Measurements from ENCODE around the gene CERS6. TPM values are rescaled to one million over a fixed set of nuclear protein-coding genes. Genes with fewer than 3 reads are reported as not detected.

The CERS6 gene
- total and polyA plus RNA-seq, 2 of the 8 experiments (the other 6 are each of a cell fraction or from before 2014, with no cell fraction given): 6.8 to 28.2 TPM

GRCh38 chr2:168773719-168774521 is 317.8 kb downstream of the CERS6 start:
- Histone ChIP-seq H2BK15ac (ENCODE audit: low read length) (no peak overlapping the region), H3K79me2 (ENCODE audit: control insufficient read depth in 1 of 2, insufficient read depth in 2 of 2, low read length in 2 of 2) (no peaks in the 10 kb centered on the region), H3K9ac (replicated peaks in 1 of 4; ENCODE audit: extremely low read depth in 1 of 4, low read depth in 3 of 4, low read length in 3 of 4) (no peak overlapping the region), H3K4me1 (replicated peaks in 1 of 4; ENCODE audit: control insufficient read depth in 3 of 4, insufficient read depth in 4 of 4, low read length in 3 of 4) (no peaks in the 10 kb centered on the region), H4K5ac (ENCODE audit: insufficient read length, low read depth, low read length) (no peak overlapping the region), H2AK5ac (ENCODE audit: low read depth, low read length) (no peak overlapping the region), H2BK12ac (ENCODE audit: low read depth, low read length) (no peak overlapping the region), H2BK20ac (ENCODE audit: low read length) (no peak overlapping the region), H3K23ac (ENCODE audit: insufficient read length) (no peak overlapping the region), H4K20me1 (replicated peaks in 1 of 2; ENCODE audit: control insufficient read depth in 1 of 2, insufficient read depth in 2 of 2, low read length in 2 of 2) (no peaks in the 10 kb centered on the region), H3K36me3 (ENCODE audit: control insufficient read depth in 2 of 4, insufficient read depth in 4 of 4, low read length in 3 of 4) (peaks cover 0 to 6% (median 3%) of the 10 kb centered on the region in 4 experiments; a peak in 5 of 8 replicates), H3K27me3 (replicated peaks in 1 of 4; ENCODE audit: control insufficient read depth in 3 of 4, extremely low read depth in 1 of 4, insufficient read depth in 3 of 4, low read length in 3 of 4) (no peaks in the 10 kb centered on the region), H3K4ac (replicated peaks; ENCODE audit: insufficient read length, low read depth, low read length) (no peak overlapping the region), H3K4me2 (ENCODE audit: insufficient read depth in 1 of 2, low read depth in 2 of 2, low read length in 2 of 2) (no peak overlapping the region), H3K9me3 (ENCODE audit: insufficient read depth in 2 of 2, low read depth in 1 of 2, low read length in 1 of 2) (peaks cover 0 to 4% of the 10 kb centered on the region in 2 experiments; a peak in 1 of 4 replicates), H2AFZ (ENCODE audit: low read length) (no peak overlapping the region), H3K18ac (ENCODE audit: extremely low read depth, low read length) (no peak overlapping the region), H3K27ac (ENCODE audit: low read depth, low read length) (no peak overlapping the region), H2BK5ac (ENCODE audit: low read depth, low read length) (no peak overlapping the region), H3K4me3 (ENCODE audit: extremely low read depth in 1 of 4, insufficient read depth in 2 of 4, low read depth in 3 of 4, low read length in 4 of 4) (no peak overlapping the region), H2BK120ac (replicated peaks; ENCODE audit: low read depth, low read length) (no peak overlapping the region), H4K91ac (replicated peaks; ENCODE audit: insufficient read length, low read length) (no peak overlapping the region), H4K8ac (ENCODE audit: extremely low read depth, insufficient read depth, low read length) (no peak overlapping the region), H3K14ac (ENCODE audit: insufficient read length) (no peak overlapping the region), H3K23me2 (ENCODE audit: low read depth, low read length) (no peaks in the 10 kb centered on the region), H3K56ac (replicated peaks; ENCODE audit: insufficient read length, low read depth, low read length) (no peak overlapping the region), H3K79me1 (ENCODE audit: low read depth, low read length) (no peaks in the 10 kb centered on the region)
- POLR2A ChIA-PET (ENCODE audit: partially characterized antibody): no interaction called here
- 74% methylated on average over 9 of the region's 9 CpGs; no CpG with 5 or more reads in 1 of the 2 experiments for WGBS, 2 experiments (ENCODE audit: extremely low coverage in 1 of 2, insufficient coverage in 1 of 2, insufficient read length in 1 of 2, insufficient replicate concordance in 2 of 2, low coverage in 1 of 2, low lambda C conversion rate in 2 of 2, missing lambda C conversion rate in 1 of 2)
- TF ChIP-seq CTCF (IDR thresholded peaks at IDR 0.05; ENCODE audit: control extremely low read depth in 1 of 3, insufficient read depth in 1 of 3, low read depth in 1 of 3, low read length in 3 of 3) (peak; percentile 81 to 91 (median 91)), KDM1A (IDR thresholded peaks at IDR 0.05; ENCODE audit: borderline replicate concordance, low read length) (peak; percentile 36; the same call in 1 of the 2 replicates), EGR1 (IDR thresholded peaks at IDR 0.05; ENCODE audit: borderline replicate concordance, low read depth, low read length) (peak; percentile 47; the same call in 1 of the 2 replicates), MAX (IDR thresholded peaks at IDR 0.05) (peak; percentile 76), SUZ12 (IDR thresholded peaks at IDR 0.05; ENCODE audit: low read length) (no peak), RAD21 (IDR thresholded peaks at IDR 0.05 in 1 of 2, conservative IDR thresholded peaks at IDR 0.05 in 1 of 2; ENCODE audit: low read depth in 2 of 2, low read length in 2 of 2) (peak; percentile 84 to 94)
- CTCF ChIA-PET (ENCODE audit: partially characterized antibody): interaction anchor here (0.7 to 4.0 kb wide), 31 partner anchors 8 to 606 kb away, joined by 3 to 22 read pairs (median 4); no protein-coding TSS in a partner anchor
- peak in 1 of 2 experiments; percentile 82 for DNase-seq (ENCODE audit: low read depth in 1 of 2, low spot score in 2 of 2)
- FAIRE-seq: peak; percentile 93
